Activated T-helper 17 cell treated with anti-CD3 and anti-CD28 coated beads, Interleukin-2, amount 50 U/mL, for 72 hours (primary cell): ENCODE results near the gene CFAP410. TPM values are rescaled to one million over a fixed set of nuclear protein-coding genes. Genes with fewer than 3 reads are reported as not detected.

ENCODE experiments used
- ATAC-seq: fragments of 150-1000 bp; cut with Tn5 transposase; replicated peaks from 2 replicates; pipeline ENCODE4 v1.10.0; 2021; ENCODE audit warnings: mild to moderate bottlenecking, moderate library complexity
- H3K27ac Mint-ChIP-seq: one replicate; pipeline ENCODE4 v1.8.0; 2022; ENCODE audit warnings: mixed read lengths
- H3K27me3 Mint-ChIP-seq: one replicate; pipeline ENCODE4 v1.8.0; 2022; ENCODE audit warnings: mixed read lengths
- H3K36me3 Mint-ChIP-seq: one replicate; pipeline ENCODE4 v1.8.0; 2022; ENCODE audit warnings: low read depth, mild to moderate bottlenecking, mixed read lengths
- H3K4me1 Mint-ChIP-seq: one replicate; pipeline ENCODE4 v1.8.0; 2022; ENCODE audit warnings: mixed read lengths
- H3K4me3 Mint-ChIP-seq: one replicate; pipeline ENCODE4 v1.8.0; 2022; ENCODE audit warnings: mild to moderate bottlenecking, mixed read lengths
- H3K9me3 Mint-ChIP-seq: one replicate; pipeline ENCODE4 v1.8.0; 2022; ENCODE audit warnings: mixed read lengths
- total RNA-seq, 2 donors: library from RNA; stranded (reverse); gene quantifications; one replicate each; pipeline ENCODE4 v1.2.3, GENCODE V29; 2022

Gene CFAP410
- total RNA-seq, 2 donors from 2014 or later: 13.7 to 16.4 TPM

DNA sequence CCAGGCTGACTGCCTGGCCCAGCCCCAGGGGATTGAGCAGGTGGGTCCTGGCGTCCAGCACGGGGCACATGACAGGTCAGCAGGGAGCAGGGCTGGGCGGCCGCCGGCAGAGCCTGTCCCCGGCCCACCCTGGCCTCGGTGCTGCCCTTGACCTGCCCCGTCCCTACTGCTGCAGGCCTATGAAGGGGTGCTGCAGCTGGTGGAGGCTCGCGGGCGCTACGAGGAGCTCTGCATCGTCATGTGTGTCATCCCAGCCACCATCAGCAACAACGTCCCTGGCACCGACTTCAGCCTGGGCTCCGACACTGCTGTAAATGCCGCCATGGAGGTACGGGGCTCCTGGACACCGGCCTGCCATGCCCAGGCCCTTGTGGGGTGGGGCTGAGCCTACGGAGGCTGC, 15.6 kb downstream of the CFAP410 start:
- Mint-ChIP-seq H3K27me3 (no peaks in the 10 kb centered on the region), H3K4me1 (no peaks in the 10 kb centered on the region), H3K9me3 (no peaks in the 10 kb centered on the region), H3K36me3 (peaks cover 31% of the 10 kb centered on the region), H3K27ac (no peak overlapping the region), H3K4me3 (no peak overlapping the region)
- ATAC-seq: no peak

DNA sequence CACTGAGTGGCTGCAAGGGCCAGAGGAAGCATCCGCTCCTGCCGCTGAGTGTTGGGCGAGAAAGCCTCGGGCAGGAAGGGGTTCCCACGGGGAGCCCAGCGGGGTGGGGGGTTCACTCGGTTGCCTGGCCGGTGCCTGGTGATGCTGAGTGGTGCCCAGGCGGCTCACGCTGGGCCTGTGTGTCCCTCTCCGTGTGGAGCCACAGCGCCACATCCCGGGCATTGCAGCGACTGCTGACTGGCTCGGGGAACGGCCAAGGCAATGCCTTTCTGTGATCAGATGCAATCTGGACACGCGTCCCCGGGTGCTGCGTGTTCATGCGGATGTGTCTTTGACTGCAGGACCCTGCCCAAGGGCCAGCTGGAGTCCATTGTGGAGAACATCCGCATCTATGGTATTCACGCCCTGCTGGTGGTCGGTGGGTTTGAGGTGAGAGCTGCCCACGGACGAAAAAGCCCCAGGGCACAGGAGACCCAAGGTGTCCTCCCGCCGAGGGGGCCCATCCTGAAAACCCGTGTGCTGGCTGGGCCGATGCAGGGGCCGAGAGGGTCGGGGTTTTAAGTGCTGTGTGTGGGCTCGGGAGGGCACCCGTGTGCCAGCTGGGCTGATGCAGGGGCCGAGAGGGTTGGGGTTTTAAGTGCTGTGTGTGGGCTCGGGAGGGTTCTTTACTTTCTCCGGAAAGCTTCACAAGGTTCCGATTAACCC, 16.4 kb downstream of the CFAP410 start:
- no peak for ATAC-seq
- H3K27me3 Mint-ChIP-seq: no peaks in the 10 kb centered on the region
- H3K9me3 Mint-ChIP-seq: no peaks in the 10 kb centered on the region
- peaks cover 37% of the 10 kb centered on the region for H3K36me3 Mint-ChIP-seq
- no peak overlapping the region for H3K4me3 Mint-ChIP-seq
- H3K27ac Mint-ChIP-seq: no peak overlapping the region
- no peaks in the 10 kb centered on the region for H3K4me1 Mint-ChIP-seq

- no peak for ATAC-seq
- no peak overlapping the region for H3K27ac Mint-ChIP-seq
- no peaks in the 10 kb centered on the region for H3K9me3 Mint-ChIP-seq
- no peaks in the 10 kb centered on the region for H3K4me1 Mint-ChIP-seq
- H3K36me3 Mint-ChIP-seq: peaks cover 37% of the 10 kb centered on the region
- no peak overlapping the region for H3K4me3 Mint-ChIP-seq
- H3K27me3 Mint-ChIP-seq: no peaks in the 10 kb centered on the region
Observed at GRCh38 chr21:44321846-44322450, 17.2 kb downstream of the CFAP410 start.

DNA sequence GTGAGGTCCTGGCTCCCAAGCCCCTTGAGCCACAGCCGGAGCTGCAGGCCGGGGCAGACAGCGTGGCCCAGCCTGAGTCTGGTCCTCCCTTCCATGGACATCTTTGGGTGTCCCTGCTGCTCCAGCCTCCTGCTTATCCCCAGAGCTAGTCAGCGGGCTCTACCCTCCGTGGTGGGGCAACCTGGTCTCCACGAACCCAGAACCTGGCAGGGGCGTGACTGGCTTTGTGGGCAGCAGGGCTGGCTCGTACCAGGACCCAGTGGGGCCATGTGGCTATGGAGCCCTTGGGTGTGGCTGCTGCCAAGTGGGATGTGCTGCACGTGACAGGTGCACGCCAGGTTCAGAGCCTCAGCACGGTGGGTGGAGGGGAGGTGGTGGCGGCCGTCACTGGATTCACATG, 18.3 kb downstream of the CFAP410 start:
- Mint-ChIP-seq H3K4me1 (no peaks in the 10 kb centered on the region), H3K36me3 (peaks cover 43% of the 10 kb centered on the region), H3K27ac (no peak overlapping the region), H3K4me3 (no peak overlapping the region), H3K27me3 (no peaks in the 10 kb centered on the region), H3K9me3 (no peaks in the 10 kb centered on the region)
- no peak for ATAC-seq

- H3K4me1 Mint-ChIP-seq: no peaks in the 10 kb centered on the region
- no peaks in the 10 kb centered on the region for H3K9me3 Mint-ChIP-seq
- no peaks in the 10 kb centered on the region for H3K27me3 Mint-ChIP-seq
- H3K36me3 Mint-ChIP-seq: peaks cover 43% of the 10 kb centered on the region
- H3K27ac Mint-ChIP-seq: no peak overlapping the region
- H3K4me3 Mint-ChIP-seq: no peak overlapping the region
- ATAC-seq: no peak
Observed at GRCh38 chr21:44319407-44320065, 19.7 kb downstream of the CFAP410 start.

DNA sequence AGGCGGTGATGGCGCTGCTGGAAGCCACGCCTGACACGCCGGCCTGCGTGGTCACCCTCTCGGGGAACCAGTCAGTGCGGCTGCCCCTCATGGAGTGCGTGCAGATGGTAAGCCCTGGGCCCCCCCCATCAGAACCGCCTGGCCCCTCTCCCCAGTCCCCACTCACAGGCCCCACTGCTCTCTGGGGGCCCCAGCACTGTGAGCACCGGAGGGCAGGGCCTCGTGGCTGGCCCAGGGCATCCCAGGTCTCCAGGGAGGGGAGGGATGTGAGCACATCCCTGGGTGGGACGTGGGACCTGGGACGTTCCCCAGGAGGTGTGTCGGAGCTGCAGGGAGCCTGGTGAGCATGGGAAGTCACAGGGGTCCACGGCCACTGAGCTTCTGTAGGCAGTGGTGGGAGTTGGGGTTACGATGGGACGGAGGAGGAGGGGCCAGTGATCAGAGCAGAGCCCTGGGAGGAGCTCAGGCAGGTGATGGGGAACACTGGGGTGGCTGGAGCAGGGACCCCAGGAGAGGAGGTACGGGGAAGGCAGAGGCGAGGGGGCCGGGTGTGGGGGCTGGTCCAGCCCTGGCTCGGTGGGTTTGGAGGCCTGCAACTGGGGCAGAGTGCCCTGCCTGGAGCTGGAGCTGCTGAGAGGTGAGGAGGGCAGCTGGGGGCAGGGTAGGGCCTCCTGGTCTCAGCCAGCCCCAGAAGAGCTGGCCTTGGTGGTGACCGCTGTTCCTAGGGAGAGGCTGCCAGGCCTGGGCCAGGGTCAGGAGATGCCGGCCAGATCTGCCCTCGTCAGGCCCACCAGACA, 20.5 kb downstream of the CFAP410 start:
- Mint-ChIP-seq H3K36me3 (peaks cover 42% of the 10 kb centered on the region), H3K27ac (no peak overlapping the region), H3K4me3 (no peak overlapping the region), H3K27me3 (no peaks in the 10 kb centered on the region), H3K9me3 (no peaks in the 10 kb centered on the region), H3K4me1 (no peaks in the 10 kb centered on the region)
- no peak for ATAC-seq

GRCh38 chr21:44317871-44318270, 21.3 kb downstream of the CFAP410 start:
- peaks cover 38% of the 10 kb centered on the region for H3K36me3 Mint-ChIP-seq
- H3K4me1 Mint-ChIP-seq: no peaks in the 10 kb centered on the region
- no peak overlapping the region for H3K27ac Mint-ChIP-seq
- no peak for ATAC-seq
- no peak overlapping the region for H3K4me3 Mint-ChIP-seq
- H3K27me3 Mint-ChIP-seq: no peaks in the 10 kb centered on the region
- no peaks in the 10 kb centered on the region for H3K9me3 Mint-ChIP-seq

DNA sequence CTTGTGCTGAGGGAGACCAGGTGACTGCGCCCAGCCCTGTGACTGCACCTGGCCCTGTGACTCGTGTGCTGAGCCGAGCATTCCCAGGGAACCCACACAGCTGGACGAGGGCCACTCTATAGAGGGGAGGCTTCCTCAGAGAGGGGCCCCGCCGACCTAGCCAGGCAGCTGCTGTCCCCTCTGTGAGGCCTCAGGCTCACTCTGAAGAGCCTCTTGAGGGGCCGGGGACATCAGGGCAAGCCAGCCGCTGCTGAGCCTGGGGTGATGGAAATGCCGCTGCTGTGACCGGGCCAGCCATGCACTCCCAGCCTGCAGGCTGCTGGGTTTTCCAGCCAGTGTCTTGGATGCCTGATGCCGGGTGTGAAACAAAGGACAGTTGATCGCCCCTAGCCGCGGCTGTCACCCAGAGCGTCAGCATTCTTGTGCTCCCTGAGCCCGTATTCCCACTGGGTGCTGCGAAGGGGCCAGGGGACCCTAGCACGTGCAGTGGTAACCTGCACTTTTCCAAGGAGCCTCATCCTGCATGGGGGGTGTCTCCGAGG, 21.9 kb downstream of the CFAP410 start:
- no peak overlapping the region for H3K27ac Mint-ChIP-seq
- H3K9me3 Mint-ChIP-seq: no peaks in the 10 kb centered on the region
- H3K27me3 Mint-ChIP-seq: no peaks in the 10 kb centered on the region
- no peak overlapping the region for H3K4me3 Mint-ChIP-seq
- ATAC-seq: no peak
- no peaks in the 10 kb centered on the region for H3K4me1 Mint-ChIP-seq
- peaks cover 39% of the 10 kb centered on the region for H3K36me3 Mint-ChIP-seq

DNA sequence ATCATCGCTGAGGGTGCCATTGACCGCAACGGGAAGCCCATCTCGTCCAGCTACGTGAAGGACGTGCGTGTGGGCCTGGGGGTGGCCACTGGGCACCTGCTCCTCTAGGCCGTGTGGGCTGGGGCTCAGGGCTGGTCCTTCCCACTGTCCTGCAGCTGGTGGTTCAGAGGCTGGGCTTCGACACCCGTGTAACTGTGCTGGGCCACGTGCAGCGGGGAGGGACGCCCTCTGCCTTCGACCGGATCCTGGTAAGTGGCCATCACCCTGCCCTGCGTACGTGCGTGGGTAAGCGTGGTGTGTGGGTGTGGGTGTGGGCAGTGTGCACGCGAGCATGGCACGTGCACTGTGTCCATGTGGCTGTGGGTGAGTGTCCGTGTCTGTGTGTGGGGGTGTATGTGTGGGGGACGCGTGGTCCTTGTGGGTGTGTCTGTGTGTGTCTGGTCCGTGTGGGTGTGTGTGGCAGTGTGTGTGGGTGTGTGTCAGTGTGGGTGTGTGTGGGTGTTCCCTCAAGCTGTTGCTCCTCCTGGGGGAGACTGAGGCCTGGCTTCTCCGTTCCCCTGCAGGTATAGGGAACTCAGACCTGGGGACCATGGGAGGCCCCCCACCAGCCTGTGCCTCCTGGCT, 22.8 kb downstream of the CFAP410 start:
- Mint-ChIP-seq H3K27me3 (no peaks in the 10 kb centered on the region), H3K4me1 (peaks cover under 1% of the 10 kb centered on the region), H3K27ac (no peak overlapping the region), H3K9me3 (no peaks in the 10 kb centered on the region), H3K36me3 (peaks cover 43% of the 10 kb centered on the region), H3K4me3 (no peak overlapping the region)
- no peak for ATAC-seq

GRCh38 chr21:44315691-44316203, 23.4 kb downstream of the CFAP410 start:
- H3K4me3 Mint-ChIP-seq: no peak overlapping the region
- H3K9me3 Mint-ChIP-seq: no peaks in the 10 kb centered on the region
- peaks cover 49% of the 10 kb centered on the region for H3K36me3 Mint-ChIP-seq
- H3K27ac Mint-ChIP-seq: no peak overlapping the region
- no peaks in the 10 kb centered on the region for H3K27me3 Mint-ChIP-seq
- ATAC-seq: no peak
- peaks cover 6% of the 10 kb centered on the region for H3K4me1 Mint-ChIP-seq

DNA sequence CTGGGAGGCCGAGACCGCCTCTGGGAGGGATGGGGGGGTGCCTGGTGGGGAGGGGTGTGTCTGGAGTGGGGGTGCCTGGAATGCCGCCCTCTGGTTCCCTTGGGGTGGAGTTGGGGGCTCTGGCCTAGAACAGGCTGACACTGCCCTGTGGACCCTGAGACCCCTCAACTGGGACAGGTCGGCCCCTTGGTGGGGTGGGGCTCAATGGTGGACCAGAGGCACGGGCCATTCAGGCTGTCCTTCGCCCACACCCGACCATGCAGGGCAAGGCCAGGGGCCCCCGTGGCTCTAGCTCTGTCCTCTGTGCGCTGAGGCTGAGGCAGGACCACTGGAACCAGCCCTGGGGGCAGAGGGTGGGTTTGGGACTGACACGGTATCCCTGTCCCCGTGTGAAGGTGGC, 24.6 kb downstream of the CFAP410 start:
- Mint-ChIP-seq H3K4me1 (peaks cover 6% of the 10 kb centered on the region), H3K9me3 (no peaks in the 10 kb centered on the region), H3K36me3 (peaks cover 50% of the 10 kb centered on the region), H3K27me3 (no peaks in the 10 kb centered on the region), H3K27ac (no peak overlapping the region), H3K4me3 (no peak overlapping the region)
- no peak for ATAC-seq

- ATAC-seq: no peak
- Mint-ChIP-seq H3K9me3 (no peaks in the 10 kb centered on the region), H3K27me3 (no peaks in the 10 kb centered on the region), H3K27ac (no peak overlapping the region), H3K4me3 (no peak overlapping the region), H3K36me3 (peaks cover 45% of the 10 kb centered on the region), H3K4me1 (peaks cover 6% of the 10 kb centered on the region)
Observed at GRCh38 chr21:44314128-44314527, 25.1 kb downstream of the CFAP410 start.

DNA sequence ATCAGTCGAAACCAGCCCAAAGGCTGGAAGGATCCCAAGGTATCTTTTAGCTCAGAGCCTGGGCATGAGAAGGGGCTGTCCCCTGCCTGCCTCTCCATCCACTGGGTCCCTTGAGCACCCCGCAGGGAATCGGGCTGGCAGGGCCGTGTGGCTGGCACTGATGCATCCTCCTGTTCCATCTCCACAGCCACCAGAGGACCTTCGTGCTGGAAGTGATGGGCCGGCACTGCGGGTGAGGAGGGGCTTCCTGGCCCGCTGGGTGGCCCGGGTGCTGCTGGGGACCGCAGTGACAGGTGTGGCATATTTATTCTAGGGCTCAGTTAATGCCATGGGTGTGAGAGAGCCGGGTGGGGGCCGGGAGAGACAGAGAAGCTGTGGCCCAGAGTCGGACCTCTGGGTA, 25.7 kb downstream of the CFAP410 start:
- ATAC-seq: no peak
- Mint-ChIP-seq H3K9me3 (no peaks in the 10 kb centered on the region), H3K4me1 (peaks cover 6% of the 10 kb centered on the region), H3K36me3 (peaks cover 46% of the 10 kb centered on the region), H3K27me3 (no peaks in the 10 kb centered on the region), H3K27ac (no peak overlapping the region), H3K4me3 (no peak overlapping the region)

DNA sequence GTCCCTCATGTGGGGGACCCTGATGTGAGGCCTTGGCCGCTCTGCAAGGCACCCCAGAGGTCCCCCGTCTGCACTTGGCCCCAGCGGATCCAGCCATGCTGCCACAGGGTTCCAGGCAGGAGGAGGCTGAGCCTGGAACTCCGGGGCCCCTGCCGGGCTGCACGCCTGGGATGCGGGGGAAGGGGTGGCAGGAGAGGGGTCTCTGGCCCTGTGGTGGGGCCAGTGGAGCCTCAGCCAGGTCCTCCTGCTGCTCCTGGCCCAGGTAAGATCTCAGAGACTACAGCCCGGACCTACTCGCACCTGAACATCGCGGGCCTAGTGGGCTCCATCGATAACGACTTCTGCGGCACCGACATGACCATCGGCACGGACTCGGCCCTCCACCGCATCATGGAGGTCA, 26.5 kb downstream of the CFAP410 start:
- Mint-ChIP-seq H3K27ac (no peak overlapping the region), H3K4me3 (no peak overlapping the region), H3K36me3 (peaks cover 46% of the 10 kb centered on the region), H3K4me1 (peaks cover 6% of the 10 kb centered on the region), H3K9me3 (no peaks in the 10 kb centered on the region), H3K27me3 (no peaks in the 10 kb centered on the region)
- ATAC-seq: no peak
